ENCODE data around the gene GRIK4.
"Not testable (repeated sequence)": the region's sequence is repeated elsewhere in the genome, so short reads cannot be mapped to it uniquely, and the experiment has no call there.

Gene GRIK4

DNA sequence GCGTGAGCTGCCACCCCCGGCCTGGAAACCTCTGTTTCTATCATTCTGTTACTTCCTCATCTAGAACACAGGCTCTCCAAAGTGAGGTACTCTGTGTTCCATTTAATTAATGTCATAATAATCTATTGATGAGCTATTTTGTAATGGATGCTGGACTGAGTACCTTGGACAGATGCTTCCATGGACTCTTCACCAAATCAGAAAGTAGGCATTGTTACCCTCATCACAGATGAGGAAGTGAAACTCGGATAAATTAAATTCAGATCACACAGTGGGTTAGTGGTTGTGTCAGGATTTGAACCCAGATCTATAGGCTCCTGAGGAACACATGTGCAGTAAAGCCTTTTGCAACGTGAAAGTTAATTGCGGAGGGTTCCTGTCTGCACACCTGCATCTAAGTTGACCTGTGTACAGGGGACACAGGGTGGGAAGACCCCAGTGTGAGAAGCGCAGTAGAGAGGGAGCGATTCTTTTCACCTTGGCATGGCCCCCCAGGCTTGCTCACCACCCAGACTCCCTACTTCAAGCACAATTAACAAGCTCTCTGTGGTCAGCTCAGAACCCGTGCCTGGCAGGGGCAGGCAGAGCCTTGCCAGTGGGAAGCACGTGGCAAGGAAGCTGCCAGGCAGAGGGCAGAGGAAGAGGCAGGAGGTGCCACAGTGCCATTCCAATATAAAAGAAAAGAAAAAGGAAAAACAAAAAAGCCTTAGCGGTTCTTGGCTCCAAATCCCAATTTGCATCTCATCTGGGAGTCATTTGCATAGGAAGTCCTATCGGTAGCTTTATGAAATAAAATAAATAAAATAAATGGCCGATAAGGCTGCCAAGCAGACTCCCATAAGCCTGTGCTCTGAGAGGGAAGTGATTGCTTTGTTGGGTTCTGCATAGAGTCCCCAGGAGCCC is 239.3 kb downstream of the GRIK4 start:
- DNase-seq, result no peak

DNA sequence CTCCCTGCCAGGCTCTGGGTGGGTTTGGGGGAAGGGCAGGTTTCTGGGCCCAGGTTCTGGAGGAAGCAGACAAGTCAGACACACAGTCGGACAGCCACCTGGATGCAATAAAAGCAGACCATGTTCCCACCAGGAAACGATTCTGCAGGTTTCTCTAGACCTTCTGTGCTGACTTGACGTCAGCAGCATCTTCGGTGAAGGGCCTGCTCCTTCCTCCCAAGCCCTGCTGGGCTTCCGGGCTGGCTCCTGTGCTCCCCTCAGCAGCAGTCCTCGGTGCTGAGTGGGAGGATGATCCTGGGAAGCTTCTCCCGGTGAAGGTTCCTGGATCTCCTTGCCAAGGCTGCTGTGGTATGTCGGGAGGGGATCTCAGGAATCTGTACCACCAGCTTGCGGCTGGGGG is 240.0 kb downstream of the GRIK4 start:
- no peak for DNase-seq

DNA sequence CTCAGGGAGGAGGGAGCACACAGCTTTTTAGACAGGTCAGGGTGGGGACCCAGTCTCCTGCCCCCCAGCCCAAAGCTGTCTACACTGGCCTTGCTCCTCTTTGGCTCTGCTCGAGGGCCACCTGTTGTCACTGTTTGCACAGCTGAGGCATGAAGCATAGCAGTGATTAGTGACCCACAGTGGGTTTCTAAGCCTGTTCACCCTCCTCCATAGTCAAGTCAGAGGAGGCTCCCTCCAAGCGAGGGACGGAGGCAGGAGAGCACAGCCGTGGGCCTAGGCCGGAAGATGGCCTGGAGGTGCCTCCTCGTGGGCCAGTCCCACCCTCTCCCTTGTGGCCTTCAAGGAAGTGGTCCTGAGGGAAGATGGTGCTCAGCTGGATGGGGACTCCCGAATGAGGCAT is 241.1 kb downstream of the GRIK4 start:
- no peak for DNase-seq

DNA sequence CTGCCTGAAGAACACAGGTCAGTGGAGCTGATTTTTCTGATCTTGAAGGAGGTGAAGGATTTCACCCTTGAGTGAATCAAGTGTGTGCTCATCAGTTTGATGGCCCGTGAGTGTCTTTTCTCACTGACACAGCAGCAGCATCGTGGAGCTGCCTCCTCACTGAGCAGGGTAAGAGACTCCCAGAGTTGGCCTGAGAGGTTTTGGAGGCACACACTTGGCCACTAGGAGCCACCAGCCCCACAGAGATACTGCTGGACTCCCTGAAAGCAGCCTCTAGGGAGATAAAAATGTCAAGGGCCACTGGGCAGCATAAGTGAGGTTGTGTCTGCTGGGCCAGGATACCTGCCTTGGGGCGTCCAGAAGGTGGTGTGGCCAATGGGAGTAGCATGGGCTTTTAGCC is 245.4 kb downstream of the GRIK4 start:
- DNase-seq, result no peak

DNA sequence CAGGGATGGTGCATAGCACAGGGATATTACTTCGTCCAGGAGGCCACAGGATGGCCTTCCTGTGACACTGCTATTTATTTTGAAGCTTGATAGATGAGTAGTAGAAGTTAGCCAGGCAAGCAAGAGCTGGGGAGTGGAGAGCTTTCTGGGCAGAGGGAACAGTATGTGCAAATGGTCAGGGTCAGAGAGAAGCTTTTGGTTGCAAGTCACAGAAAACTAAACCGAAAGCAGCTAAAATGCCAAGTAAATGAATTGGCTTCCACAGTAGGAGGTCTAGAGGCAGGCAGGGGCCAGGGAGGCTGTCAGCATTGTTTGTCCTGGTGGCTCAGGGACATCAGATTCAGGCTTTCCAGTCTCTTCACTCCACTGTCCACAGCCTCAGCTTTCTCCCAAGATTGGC is 247.5 kb downstream of the GRIK4 start:
- no peak for DNase-seq

DNA sequence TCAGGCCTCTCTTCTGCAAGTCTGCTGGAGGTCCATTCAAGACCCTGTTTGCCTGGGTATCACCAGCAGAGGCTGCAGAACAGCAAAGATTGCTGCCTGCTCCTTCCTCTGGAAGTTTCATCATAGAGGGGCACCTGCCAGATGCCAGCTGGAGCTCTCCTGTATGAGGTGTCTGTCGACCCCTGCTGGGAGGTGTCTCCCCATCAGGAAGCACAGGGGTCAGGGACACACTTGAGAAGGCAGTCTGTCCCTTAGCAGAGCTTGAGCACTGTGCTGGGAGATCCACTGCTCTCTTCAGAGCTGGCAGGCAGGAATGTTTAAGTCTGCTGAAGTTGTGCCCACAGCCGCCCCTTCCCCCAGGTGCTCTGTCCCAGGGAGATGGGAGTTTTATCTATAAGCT is 254.2 kb downstream of the GRIK4 start:
- DNase-seq, result not testable (repeated sequence)

DNA sequence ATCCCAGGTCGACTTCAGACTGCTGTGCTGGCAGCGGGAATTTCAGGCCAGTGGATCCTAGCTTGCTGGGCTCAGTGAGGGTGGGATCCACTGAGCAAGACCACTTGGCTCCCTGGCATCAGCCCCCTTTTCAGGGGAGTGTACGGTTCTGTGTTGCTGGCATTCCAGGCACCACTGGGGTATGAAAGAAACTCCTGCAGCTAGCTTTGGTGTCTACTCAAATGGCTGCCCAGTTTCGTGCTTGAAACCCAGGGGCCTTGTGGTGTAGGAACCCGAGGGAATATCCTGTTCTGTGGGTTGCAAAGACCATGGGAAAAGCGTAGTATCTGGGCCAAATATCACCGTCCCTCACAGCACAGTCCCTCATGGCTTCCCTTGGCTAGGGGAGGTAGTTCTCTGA is 254.8 kb downstream of the GRIK4 start:
- no peak for DNase-seq

DNA sequence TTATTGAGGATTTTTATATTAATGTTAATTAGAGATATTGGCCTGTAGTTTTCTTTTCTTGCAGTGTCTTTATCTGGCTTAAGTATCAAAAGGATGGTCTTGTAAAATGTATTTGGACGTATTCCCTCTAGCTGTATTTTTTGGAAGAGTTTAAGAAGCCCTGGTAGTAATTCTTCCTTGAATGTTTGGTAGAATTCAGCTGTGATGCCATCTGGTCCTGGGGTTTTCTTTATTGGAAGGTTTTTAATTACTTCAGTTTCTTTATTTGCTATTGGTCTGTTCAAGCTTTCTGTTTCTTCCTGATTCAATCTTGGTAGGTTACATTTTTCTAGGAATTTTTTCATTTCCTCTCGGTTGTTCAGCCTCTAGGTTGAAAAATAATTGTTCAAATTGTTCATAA is 257.4 kb downstream of the GRIK4 start:
- DNase-seq, result no peak

DNA sequence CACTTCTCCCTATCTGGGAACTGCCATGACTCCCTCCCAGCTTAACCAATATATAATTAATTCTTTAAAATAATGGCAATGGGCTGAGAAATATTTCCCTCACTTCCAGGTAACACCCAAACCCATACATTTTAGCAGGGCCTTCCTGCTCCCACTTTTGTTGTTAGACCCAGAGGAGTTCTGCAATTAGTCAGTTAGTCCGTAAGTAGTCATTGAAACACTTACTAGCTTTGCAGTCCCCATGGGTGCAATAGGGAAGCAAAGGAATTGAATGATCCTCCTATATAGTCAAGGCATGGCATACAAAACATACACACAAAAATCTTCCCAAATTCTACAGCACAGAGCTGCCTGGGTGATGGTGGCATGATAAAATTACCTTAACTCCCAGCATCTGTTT is 258.4 kb downstream of the GRIK4 start:
- no peak for DNase-seq

DNA sequence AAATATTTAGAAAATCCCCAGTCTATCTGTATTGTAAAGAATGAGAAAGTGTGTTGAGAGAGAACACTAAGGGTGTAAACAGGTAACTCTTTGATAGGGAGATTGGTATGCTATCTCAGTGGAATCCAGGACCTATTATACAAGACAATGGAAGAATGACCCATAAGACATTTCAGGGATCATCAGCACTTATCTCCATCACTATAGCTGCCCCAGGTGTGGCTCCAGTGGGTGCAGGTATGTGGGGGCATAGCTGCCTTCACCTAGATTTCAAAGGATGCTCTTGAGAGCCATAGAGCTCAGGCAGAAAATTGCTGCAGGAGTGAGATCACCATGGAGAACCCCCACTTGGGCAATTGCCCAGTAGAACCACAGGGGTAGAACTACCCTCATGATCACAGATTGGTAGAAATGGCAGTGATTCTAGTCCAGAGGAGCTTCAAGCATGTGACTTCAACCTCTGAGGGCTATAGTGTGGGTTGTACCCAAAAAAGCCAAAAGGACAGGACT is 260.1 kb downstream of the GRIK4 start:
- no peak for DNase-seq

DNA sequence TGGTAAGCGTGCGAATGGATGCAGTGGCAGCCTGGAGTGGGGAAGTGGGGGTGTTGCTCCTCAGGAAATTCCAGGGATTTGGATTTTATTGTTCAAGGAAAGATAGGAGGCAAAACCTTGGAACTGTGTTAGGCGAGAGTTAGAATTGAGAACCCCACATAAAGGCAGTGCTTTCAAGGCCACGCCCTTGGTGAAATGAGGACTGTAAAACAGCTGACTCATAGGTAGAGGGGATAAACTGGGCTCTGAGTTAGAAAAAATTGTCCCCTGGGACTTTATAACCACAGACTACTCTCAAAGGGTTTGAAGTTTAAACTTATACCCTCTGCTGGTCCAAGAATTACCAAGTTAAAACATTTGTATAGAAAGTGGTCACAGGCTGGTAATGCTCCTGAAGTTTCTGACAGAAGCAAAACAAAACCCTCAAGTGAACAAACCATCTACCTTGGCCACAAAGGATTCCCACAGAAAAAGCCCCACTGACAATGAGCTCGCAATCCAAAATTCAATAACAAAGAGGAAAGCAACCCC is 262.0 kb downstream of the GRIK4 start:
- DNase-seq, result peak; percentile 1

DNA sequence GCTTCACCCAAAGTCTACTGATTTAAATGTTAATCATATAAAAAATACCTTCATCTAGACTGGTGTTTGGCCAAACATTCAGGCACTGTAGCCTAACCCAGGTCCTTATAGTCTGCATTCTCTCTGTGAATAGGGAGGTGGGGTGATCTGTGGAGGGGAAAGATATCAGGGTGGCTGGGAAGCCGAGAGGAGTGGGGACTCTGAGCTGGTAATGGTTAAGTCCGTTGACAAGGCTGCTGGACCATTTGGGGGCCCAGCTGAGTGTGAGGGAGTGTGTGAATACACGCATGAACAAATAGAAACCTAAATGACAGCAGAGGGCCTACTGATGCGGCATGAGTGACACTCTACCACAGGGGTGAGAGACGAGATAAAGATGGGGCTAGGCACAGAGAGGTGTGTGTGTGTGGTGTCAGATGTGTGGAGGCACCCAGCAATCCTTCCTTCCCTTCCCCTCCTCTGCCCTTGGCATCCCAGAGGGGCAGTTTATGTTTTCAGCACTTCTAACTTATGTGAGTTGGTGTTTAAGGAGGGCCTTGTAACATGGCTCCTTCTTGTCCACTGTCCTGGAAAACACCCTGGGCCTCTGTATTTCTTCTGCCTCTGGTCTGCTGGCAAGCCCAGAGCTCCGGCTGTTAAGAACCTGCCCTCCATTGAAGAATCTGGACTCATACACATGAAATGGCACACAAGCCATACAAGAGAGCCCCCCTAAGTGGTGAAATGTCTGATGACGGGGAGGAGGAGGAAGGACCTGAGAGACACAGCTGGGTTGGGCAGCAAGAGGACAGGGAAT is 263.2 kb downstream of the GRIK4 start:
- DNase-seq, result no peak

DNA sequence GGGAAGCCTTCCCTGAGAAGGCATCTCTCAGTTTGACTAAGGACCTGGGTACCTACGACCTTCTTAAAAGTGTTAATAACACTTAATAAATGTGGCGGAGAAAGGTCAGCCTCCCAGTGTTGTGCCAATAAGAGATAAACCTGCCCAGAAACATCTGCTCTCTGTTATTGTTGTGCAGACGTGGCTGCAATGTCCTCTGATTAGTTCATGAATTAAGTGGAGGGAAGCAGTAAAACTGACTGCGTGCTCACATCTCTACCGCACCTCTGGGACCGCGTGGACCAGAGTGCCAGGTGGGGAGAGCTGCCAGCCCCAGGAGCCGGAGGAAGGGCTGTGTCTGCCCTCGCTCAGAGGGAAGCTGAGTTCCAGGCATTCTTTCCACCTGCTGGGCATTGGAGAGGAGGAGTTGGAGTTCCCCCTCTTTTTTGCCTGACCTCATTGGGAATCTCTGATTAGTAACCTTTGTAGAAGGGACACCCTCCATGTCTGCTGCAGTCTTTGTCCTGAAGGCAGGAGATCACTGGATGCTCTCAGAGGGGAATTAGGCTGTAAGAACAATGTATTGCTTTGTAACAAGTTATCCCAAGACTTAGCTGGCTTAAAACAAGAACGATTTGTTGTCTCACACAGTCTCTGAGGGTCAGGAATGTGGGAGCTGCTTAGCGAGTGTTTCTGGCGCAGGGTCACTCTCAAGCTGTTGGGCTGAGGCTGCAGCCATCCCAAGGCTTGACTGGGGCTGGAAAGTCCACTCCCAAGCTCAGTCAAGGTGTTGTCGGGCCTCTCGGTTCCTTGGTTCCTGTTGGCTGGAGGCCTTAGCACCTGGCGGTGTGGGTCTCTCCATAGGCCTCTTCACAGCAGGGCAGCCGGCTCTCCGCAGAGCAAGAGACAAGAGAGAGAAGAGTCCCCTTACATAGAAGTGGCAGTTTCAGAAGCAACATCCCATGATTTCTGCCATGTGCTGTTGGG is 264.7 kb downstream of the GRIK4 start:
- no peak for DNase-seq

DNA sequence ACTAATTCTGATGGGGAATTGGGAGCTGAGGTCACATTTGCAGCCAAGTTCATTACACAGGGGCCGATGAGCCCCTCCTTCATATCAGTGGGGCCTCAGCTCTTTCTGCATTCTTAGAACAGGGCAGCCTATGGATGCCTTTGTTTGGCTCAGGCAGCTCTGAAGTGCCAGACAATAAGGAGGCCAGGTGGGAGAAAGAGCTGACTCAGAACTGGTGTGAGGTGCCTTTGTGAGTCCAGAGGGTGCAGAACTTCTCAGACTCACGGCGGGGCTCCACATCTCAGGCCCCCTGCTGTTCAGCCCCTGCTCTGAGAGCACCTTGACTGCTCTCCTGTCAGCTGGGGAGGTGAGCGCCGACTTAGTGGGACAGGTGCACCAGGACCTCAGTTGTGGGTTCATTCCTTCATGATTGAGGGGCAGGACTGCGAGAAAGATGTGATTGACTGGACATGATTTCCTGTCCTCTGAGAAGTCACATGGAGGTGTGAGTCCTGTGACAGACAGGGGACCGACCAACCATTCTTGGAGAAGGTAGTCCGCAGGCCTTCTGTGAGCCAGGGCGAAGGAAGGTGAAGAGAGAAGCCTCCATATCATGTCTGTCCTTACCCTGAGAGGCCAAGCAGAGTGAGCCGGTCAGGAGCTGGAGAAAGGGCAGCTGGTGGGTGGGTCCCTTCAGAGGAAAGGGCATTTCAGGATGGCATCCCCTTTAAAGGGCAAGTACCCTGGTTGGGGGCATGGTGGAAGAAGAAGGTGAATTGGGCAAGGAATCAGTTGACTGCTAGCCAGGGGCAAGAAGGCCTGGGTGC is 267.3 kb downstream of the GRIK4 start:
- no peak for DNase-seq

DNA sequence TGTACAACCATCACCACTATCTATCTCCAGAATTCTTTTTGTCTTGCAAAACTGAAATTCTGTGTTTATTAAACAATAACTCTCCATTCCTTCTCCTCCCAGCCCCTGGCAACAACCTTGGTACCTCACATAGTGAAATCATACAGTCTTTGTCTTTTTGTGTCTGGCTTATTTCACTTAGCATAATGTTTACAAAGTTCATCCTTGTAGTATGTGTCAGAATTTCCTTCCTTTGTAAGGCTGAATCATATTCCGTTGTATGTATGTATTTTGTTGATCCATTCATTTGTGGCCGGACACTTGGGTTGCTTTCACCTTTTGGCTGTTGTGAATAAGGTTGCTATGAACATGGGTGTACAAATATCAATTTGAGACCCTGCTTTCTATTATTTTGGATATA is 268.7 kb downstream of the GRIK4 start:
- no peak for DNase-seq

DNA sequence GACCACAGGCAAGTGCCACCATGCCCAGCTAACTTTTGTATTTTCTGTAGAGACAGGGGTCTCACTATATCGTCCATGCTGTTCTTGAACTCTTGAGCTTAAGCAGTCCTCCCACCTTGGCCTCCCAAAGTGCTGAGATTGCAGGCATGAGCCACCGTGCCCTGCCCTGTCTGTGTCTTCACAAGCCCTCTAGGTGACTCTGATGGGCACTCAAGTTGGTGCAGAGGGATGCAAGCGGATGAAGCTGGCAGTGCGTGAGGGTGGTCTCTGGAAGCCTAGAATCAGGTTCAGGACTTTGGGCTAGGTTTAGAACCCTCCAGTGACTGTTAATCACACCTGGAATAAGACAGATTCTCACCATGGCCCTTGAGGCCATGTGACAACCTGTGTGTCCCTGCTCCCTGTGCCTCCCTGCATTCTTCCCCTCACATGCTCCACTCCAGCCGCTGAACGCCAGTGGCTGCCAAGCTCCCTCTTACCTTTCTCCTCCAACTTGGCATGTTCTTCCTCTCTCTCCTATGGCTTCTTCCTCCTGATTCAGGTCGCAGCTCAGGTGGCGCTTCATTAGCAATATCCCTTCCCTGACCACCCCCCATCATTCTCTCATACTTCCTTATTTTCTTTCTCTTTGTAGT is 270.1 kb downstream of the GRIK4 start:
- DNase-seq, result no peak

DNA sequence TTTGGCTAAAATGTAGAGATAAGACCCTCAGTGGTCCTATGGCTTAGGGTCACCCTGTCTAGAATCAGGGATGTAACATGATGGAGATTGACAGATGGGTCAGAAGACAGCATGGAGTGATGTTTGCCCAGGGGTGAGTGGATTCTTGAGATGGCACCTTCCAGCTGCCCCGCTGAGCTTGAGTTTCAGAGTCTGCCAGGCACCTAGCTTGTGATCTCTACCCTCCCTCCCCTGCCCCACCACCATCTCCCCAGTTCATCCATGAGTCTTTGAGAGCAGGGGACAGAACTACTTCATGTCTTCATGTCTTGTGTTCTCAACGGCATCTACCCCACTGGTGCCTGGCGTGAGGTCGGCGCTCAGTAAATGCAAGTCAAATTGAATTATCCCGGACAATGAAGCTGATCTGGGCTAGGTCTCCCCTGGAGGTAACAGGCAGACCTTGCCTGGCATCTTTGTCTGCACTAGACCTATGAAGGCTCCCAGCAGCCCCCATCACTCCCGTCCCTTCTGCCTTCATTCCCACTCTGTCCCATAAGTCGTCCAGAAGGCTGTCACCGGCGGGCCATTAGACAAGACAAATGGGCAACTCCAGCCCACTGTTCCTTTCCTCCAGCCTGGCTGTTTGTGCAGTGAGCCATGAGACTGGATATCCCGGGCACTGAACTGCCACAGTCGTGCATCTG is 273.2 kb downstream of the GRIK4 start:
- DNase-seq, result no peak

DNA sequence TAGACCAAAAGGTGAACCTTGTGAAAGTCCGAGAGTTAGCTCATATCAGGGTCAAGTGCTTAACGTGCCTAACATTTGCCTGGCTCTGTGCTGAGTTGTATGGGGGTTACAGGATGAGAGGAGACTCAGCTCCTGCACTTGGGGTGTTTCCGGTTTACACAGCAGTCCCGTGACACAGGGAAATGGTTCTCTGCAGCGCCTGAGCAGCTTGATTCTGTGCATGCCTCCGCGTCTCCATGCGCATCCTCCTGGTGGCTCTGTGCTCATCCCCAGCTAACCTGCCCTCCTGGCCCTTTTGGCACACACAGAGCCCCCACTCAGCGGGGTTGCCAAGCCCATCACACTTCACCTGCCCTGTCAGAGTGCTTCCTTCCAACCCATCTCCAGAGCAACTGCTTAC is 274.0 kb downstream of the GRIK4 start:
- DNase-seq, result no peak

DNA sequence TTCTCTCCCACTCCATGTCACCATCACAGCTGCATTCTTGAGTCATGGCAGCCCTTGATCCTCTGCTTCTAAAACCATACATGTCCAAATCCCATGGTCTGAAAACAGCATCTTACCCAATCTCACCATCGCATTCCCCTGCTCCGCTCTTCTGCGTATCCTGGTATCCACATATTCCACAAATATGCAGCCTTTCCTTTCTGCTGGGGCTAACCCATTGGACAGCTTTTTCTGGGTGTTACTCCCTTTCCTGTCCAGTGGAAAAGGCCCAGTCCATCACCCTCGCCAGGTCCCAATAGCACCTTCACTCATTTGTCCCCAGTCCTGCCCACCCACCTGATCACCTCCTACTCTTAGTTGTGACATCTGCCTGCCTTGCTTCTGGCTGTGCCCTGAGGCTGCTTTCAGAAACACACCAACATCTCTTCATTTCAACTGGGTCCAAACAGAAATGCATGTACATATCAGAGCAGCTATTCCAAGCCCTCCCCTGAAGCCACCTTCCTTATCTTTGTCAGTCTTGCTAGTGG is 274.7 kb downstream of the GRIK4 start:
- DNase-seq, result no peak

DNA sequence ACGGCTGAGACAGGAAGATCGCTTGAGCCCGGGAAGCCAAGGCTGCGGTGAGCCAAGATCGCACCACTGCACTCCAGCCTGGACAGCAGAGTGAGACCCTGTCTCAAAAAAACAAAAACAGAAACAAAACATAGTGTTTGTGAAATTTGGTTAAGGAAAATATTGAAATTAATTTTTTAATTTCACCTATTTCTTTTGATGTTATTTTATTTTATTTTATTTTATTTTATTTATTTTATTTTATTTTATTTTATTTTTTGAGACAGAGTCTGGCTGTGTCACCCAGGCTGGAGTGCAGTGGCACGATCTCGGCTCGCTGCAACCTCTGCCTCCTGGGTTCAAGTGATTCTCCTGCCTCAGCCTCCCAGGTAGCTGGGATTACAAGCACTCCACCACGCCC is 275.7 kb downstream of the GRIK4 start:
- DNase-seq, result not testable (repeated sequence)
